BE2C (cell line): ENCODE results near the gene GCN1.

Experiments used
- DNase-seq: peaks from one replicate; pipeline ENCODE4 v3.0.0-alpha.2; 2020
- H3K27me3 ChIP-seq: fragments of 250-450 bp; sonication (Bioruptor Pico); 2 replicates; pipeline ENCODE4 v1.5.1; 2020; ENCODE audit warnings: mild to moderate bottlenecking
- H3K36me3 ChIP-seq: fragments of 250-450 bp; sonication (Bioruptor Pico); 2 replicates; pipeline ENCODE4 v1.5.1; 2020; ENCODE audit warnings: mild to moderate bottlenecking
- H3K4me1 ChIP-seq: fragments of 250-450 bp; sonication (Bioruptor Pico); 2 replicates; pipeline ENCODE4 v1.5.1; 2020
- H3K4me3 ChIP-seq: 2 replicates; pipeline ENCODE4 v1.5.1; 2011; ENCODE audit warnings: low read depth, low read length
- H3K9me3 ChIP-seq: fragments of 250-450 bp; sonication (Bioruptor Pico); 2 replicates; pipeline ENCODE4 v1.5.1; 2020
- CTCF ChIP-seq: IDR thresholded peaks from 2 replicates; pipeline ENCODE4 v1.5.1; 2012; ENCODE audit warnings: mild to moderate bottlenecking, low read depth, low read length

GCN1 gene

GRCh38 chr12:120167529-120168095 lies 26.9 kb downstream of the GCN1 start:
- Histone ChIP-seq H3K36me3 (peaks cover 83% of the 10 kb centered on the region), H3K4me3 (no peak overlapping the region), H3K27me3 (no peaks in the 10 kb centered on the region), H3K9me3 (no peaks in the 10 kb centered on the region), H3K4me1 (no peaks in the 10 kb centered on the region)
- TF ChIP-seq CTCF: no peak
- no peak for DNase-seq

GRCh38 chr12:120164293-120164692 lies 30.2 kb downstream of the GCN1 start:
- DNase-seq: no peak
- Histone ChIP-seq H3K27me3 (no peaks in the 10 kb centered on the region), H3K4me1 (no peaks in the 10 kb centered on the region), H3K36me3 (peaks cover 83% of the 10 kb centered on the region), H3K9me3 (no peaks in the 10 kb centered on the region), H3K4me3 (no peak overlapping the region)
- no peak for TF ChIP-seq CTCF

- DNase-seq: no peak
Measured at GRCh38 chr12:120162763-120163162, 31.8 kb downstream of the GCN1 start.

GRCh38 chr12:120161852-120162251 lies 32.7 kb downstream of the GCN1 start:
- Histone ChIP-seq H3K9me3 (no peaks in the 10 kb centered on the region), H3K27me3 (no peaks in the 10 kb centered on the region), H3K36me3 (peaks cover 87% of the 10 kb centered on the region), H3K4me3 (no peak overlapping the region), H3K4me1 (no peaks in the 10 kb centered on the region)
- DNase-seq: no peak
- TF ChIP-seq CTCF: no peak

More at GRCh38 chr12:120162763-120163162, 31.8 kb downstream of the GCN1 start:
- H3K4me3 ChIP-seq: no peak overlapping the region
- H3K27me3 ChIP-seq: no peaks in the 10 kb centered on the region
- no peaks in the 10 kb centered on the region for H3K4me1 ChIP-seq
- H3K36me3 ChIP-seq: peaks cover 84% of the 10 kb centered on the region
- no peak for TF ChIP-seq CTCF
- H3K9me3 ChIP-seq: no peaks in the 10 kb centered on the region

GRCh38 chr12:120159509-120160237 lies 34.8 kb downstream of the GCN1 start:
- TF ChIP-seq CTCF: no peak
- DNase-seq: no peak
- H3K4me1 ChIP-seq: no peaks in the 10 kb centered on the region

GRCh38 chr12:120158351-120158750 lies 36.2 kb downstream of the GCN1 start:
- no peak for TF ChIP-seq CTCF
- no peak for DNase-seq
- no peaks in the 10 kb centered on the region for H3K4me1 ChIP-seq
- no peak overlapping the region for H3K4me3 ChIP-seq
- peaks cover 98% of the 10 kb centered on the region for H3K36me3 ChIP-seq
- H3K27me3 ChIP-seq: no peaks in the 10 kb centered on the region
- no peaks in the 10 kb centered on the region for H3K9me3 ChIP-seq

More at GRCh38 chr12:120159509-120160237, 34.8 kb downstream of the GCN1 start:
- H3K4me3 ChIP-seq: no peak overlapping the region
- H3K36me3 ChIP-seq: peaks cover 97% of the 10 kb centered on the region
- H3K9me3 ChIP-seq: no peaks in the 10 kb centered on the region
- H3K27me3 ChIP-seq: no peaks in the 10 kb centered on the region
